Gastroesophageal sphincter (tissue), 3 donors: ENCODE data around the gene PERCC1.

Experiments
- CTCF ChIP-seq, 4 experiments: fragments of 200-600 bp in 2 of 4; fragments of 450-650 bp in 2 of 4; sonication (generic) in 1 of 4; IDR thresholded peaks; one replicate each; pipeline ENCODE4 v1.5.1; 2017 to 2019; ENCODE audit warnings: antibody characterized with exemption in 4 of 4, mild to moderate bottlenecking in 2 of 4, moderate library complexity in 2 of 4
- EP300 ChIP-seq: sonication (generic); formaldehyde crosslinking; IDR thresholded peaks from one replicate; pipeline ENCODE4 v1.6.1; 2017; ENCODE audit warnings: antibody characterized with exemption, mild to moderate bottlenecking
- POLR2AphosphoS5 ChIP-seq: sonication (generic); formaldehyde crosslinking; IDR thresholded peaks from one replicate; pipeline ENCODE4 v1.6.1; 2017; ENCODE audit warnings: antibody characterized with exemption

GRCh38 chr16:1456951-1457350 lies 26.1 kb downstream of the PERCC1 start:
- no peak for TF ChIP-seq EP300
- no peak for TF ChIP-seq CTCF (IDR thresholded peaks at IDR 0.05)
- TF ChIP-seq POLR2AphosphoS5, result no peak
